GM12878 (cell line): Measurements from ENCODE around the gene FPGS. TPM values are rescaled to one million over a fixed set of nuclear protein-coding genes. Genes with fewer than 3 reads are reported as not detected.
A peak's percentile ranks its signal among the peaks of the same experiment; 100 is the strongest.

ENCODE experiments used
- ATAC-seq: fragments of 200-7000 bp; cut with Tn5 transposase; 3 replicates; pipeline ENCODE4 v1.9.1; 2020; ENCODE audit warnings: mild to moderate bottlenecking, moderate library complexity
- BruUV-seq: library from RNA; stranded (reverse); fragments of 400-500 nt; replicated peaks from 2 replicates; lab custom pipeline; 2021; lab: Mats Ljungman, UMichigan
- CTCF ChIA-PET: fragments of 300-600 bp; sonication (Branson Sonifier 250); formaldehyde crosslinking; extraction: SDS; loops from one replicate; lab custom pipeline; 2021; ENCODE audit warnings: inconsistent platforms; lab: Yijun Ruan, JAX
- POLR2A ChIA-PET: fragments of 350-600 bp; formaldehyde crosslinking; extraction: SDS; loops from one replicate; lab custom pipeline; 2021; ENCODE audit warnings: inconsistent platforms; lab: Charles Lee
- RAD21 ChIA-PET: fragments of 300-600 bp; sonication (Branson Sonifier 250); formaldehyde crosslinking; loops from one replicate; lab custom pipeline; 2023; ENCODE audit warnings: antibody characterized with exemption; ENCODE audit not compliant: unreplicated experiment; lab: Charles Lee
- SMC1A ChIA-PET: fragments of 300-600 bp; sonication (Branson Sonifier 250); formaldehyde crosslinking; loops from one replicate; lab custom pipeline; 2023; ENCODE audit not compliant: unreplicated experiment, uncharacterized antibody; lab: Charles Lee
- DNase-seq: peaks from one replicate; pipeline ENCODE4 v3.0.0-alpha.2; 2011; ENCODE audit warnings: low read depth, low spot score
- FAIRE-seq: peaks from 3 replicates; lab custom pipeline; 2011; peaks lifted over from hg19 to GRCh38; lab: Jason Lieb, UNC
- H2AFZ ChIP-seq: 2 replicates; pipeline ENCODE4 v1.6.0; 2011; ENCODE audit warnings: low read depth, low read length, control low read depth; ENCODE audit not compliant: control insufficient read depth
- H3K27ac ChIP-seq: 2 replicates; pipeline ENCODE4 v1.5.1; 2011; ENCODE audit warnings: control low read depth; ENCODE audit not compliant: control insufficient read depth, insufficient read depth
- H3K27me3 ChIP-seq, 2 experiments: replicated peaks in 1 of 2; 2 replicates each; pipeline versions ENCODE4 v1.6.0 to v1.6.1; 2011; ENCODE audit warnings: low read length in 1 of 2; ENCODE audit not compliant: control insufficient read depth in 2 of 2, insufficient read depth in 2 of 2
- H3K36me3 ChIP-seq, 2 experiments: 2 replicates each; pipeline ENCODE4 v1.5.1; 2011; ENCODE audit warnings: low read length in 1 of 2; ENCODE audit not compliant: control insufficient read depth in 2 of 2, insufficient read depth in 2 of 2
- H3K4me1 ChIP-seq: 2 replicates; pipeline ENCODE4 v1.6.1; 2011; ENCODE audit warnings: mild to moderate bottlenecking, low read length, moderate library complexity, mixed read lengths; ENCODE audit not compliant: control insufficient read depth, insufficient read depth
- H3K4me2 ChIP-seq: 2 replicates; pipeline ENCODE4 v1.6.0; 2011; ENCODE audit warnings: control low read depth; ENCODE audit not compliant: control insufficient read depth, insufficient read depth
- H3K4me3 ChIP-seq: fragments of 200-600 bp; sonication (generic); 2 replicates; pipeline ENCODE4 v1.5.1; 2016
- H3K79me2 ChIP-seq: 2 replicates; pipeline ENCODE4 v1.6.0; 2011; ENCODE audit warnings: low read length; ENCODE audit not compliant: control insufficient read depth, insufficient read depth
- H3K9ac ChIP-seq: 2 replicates; pipeline ENCODE4 v1.8.0; 2011; ENCODE audit warnings: low read length, control low read depth, mixed read lengths; ENCODE audit not compliant: control insufficient read depth, insufficient read depth
- H3K9me3 ChIP-seq: replicated peaks from 3 replicates; pipeline ENCODE4 v1.5.1; 2011; ENCODE audit warnings: mild to moderate bottlenecking, low read length; ENCODE audit not compliant: control insufficient read depth, insufficient read depth
- H4K20me1 ChIP-seq: 2 replicates; pipeline ENCODE4 v1.6.0; 2011; ENCODE audit not compliant: control insufficient read depth, insufficient read depth
- GABPA ChIP-seq: IDR thresholded peaks from 2 replicates; pipeline ENCODE4 v1.6.1; 2014; ENCODE audit warnings: antibody characterized with exemption, low read depth, mild to moderate bottlenecking, inconsistent platforms
- HDAC6 ChIP-seq: fragments of 200-600 bp; sonication (generic); IDR thresholded peaks from one replicate; pipeline ENCODE4 v1.8.0; 2017; ENCODE audit warnings: antibody characterized with exemption; ENCODE audit not compliant: unreplicated experiment
- HSF1 ChIP-seq: fragments of 150-350 bp; IDR thresholded peaks from 2 replicates; pipeline ENCODE4 v1.6.1; 2014; ENCODE audit warnings: mild to moderate bottlenecking, low read depth, low read length
- IKZF2 ChIP-seq, 2 experiments: fragments of 450-650 bp; IDR thresholded peaks; 2 replicates each; pipeline ENCODE4 v1.6.1; 2017; ENCODE audit warnings: mild to moderate bottlenecking in 2 of 2, moderate library complexity in 2 of 2
- MEF2B ChIP-seq: fragments of 450-650 bp; IDR thresholded peaks from 2 replicates; pipeline ENCODE4 v1.6.1; 2018; ENCODE audit warnings: mild to moderate bottlenecking, moderate library complexity; ENCODE audit not compliant: partially characterized antibody, poor library complexity, severe bottlenecking
- MTA2 ChIP-seq: fragments of 450-650 bp; IDR thresholded peaks from 2 replicates; pipeline ENCODE4 v1.6.1; 2016; ENCODE audit warnings: low read depth, mild to moderate bottlenecking, moderate library complexity
- MXI1 ChIP-seq: fragments of 150-350 bp; IDR thresholded peaks from 2 replicates; pipeline ENCODE4 v1.6.1; 2011; ENCODE audit warnings: low read depth, mild to moderate bottlenecking, inconsistent platforms, low read length, improper control_type of control experiment
- MYC ChIP-seq: IDR thresholded peaks from 2 replicates; pipeline ENCODE4 v1.6.1; 2011; ENCODE audit warnings: mild to moderate bottlenecking, low read length, moderate library complexity, inconsistent platforms; ENCODE audit not compliant: insufficient read depth, insufficient replicate concordance, insufficient read length, severe bottlenecking
- POLR2AphosphoS5 ChIP-seq: IDR thresholded peaks from 2 replicates; pipeline ENCODE4 v1.6.1; 2011; ENCODE audit warnings: mild to moderate bottlenecking, low read length, inconsistent platforms
- SIN3A ChIP-seq: IDR thresholded peaks from 2 replicates; pipeline ENCODE4 v1.6.1; 2012; ENCODE audit warnings: low read depth, low read length, improper control_type of control experiment
- WRNIP1 ChIP-seq: IDR thresholded peaks from 2 replicates; pipeline ENCODE4 v1.6.1; 2011; ENCODE audit warnings: low read depth, low read length, improper control_type of control experiment, borderline replicate concordance
- WGBS: methylation state at CpG from one replicate; pipeline ENCODE4 v1.1.6; 2016; ENCODE audit warnings: low lambda C conversion rate; ENCODE audit not compliant: insufficient replicate concordance, insufficient coverage; ENCODE audit errors: missing lambda C conversion rate; 5-methylcytosine and 5-hydroxymethylcytosine counted together
- in situ Hi-C: fragments of 300-500 bp; cut with MboI; formaldehyde crosslinking; loops from 9 replicates; pipeline ENCODE4 v1.14.3; 2018; ENCODE audit warnings: mixed read lengths
- intact Hi-C: fragments of 100-400 bp; cut with micrococcal nuclease; formaldehyde crosslinking; loops from one replicate; pipeline ENCODE4 v1.14.2; 2022; ENCODE audit not compliant: unreplicated experiment
- polyA plus RNA-seq, 11 experiments: library from polyadenylated mRNA; depleted of rRNA in 4 of 11; unstranded in 6 of 11; stranded (reverse) in 5 of 11; fragments of >200 nt; fragmentation: Nextera tagmentation in 4 of 11; fragmentation: Illumina TruSeq in 1 of 11; extraction: Ambion mirVana in 4 of 11; extraction: Trizol in 1 of 11; gene quantifications; 1 replicate in 1 of 11; 2 replicates in 10 of 11; pipeline versions ENCODE4 v1.2.1 to v1.2.3, GENCODE V29; 2011 to 2016; ENCODE audit warnings: inconsistent platforms in 2 of 11, missing spikeins in 2 of 11, low read depth in 1 of 11
- total RNA-seq, 4 experiments: library from RNA; depleted of rRNA in 3 of 4; stranded (reverse); fragments of >200 nt in 3 of 4; fragmentation: Illumina TruSeq in 1 of 4; extraction: Trizol in 1 of 4; gene quantifications; 2 replicates each; pipeline versions ENCODE4 v1.2.1 to v1.2.3, GENCODE V29; 2013 to 2021

FPGS gene
- total and polyA plus RNA-seq, 10 of the 15 experiments (the other 5 are each of a cell fraction or from before 2014, with no cell fraction given), result 1.2 to 127 (median 80.4) TPM

GRCh38 chr9:127837346-127837745, 34.7 kb downstream of the FPGS start:
- no peaks in the 10 kb centered on the region for H3K36me3 ChIP-seq
- DNase-seq (no peak), ATAC-seq (peak; percentile 25; the same call in 1 of the 3 replicates), FAIRE-seq (no peak)
- H3K79me2 ChIP-seq, result no peaks in the 10 kb centered on the region
- no TSS peak for BruUV-seq
- H4K20me1 ChIP-seq, result no peaks in the 10 kb centered on the region
- H3K9me3 ChIP-seq, result no peaks in the 10 kb centered on the region
- no peaks in the 10 kb centered on the region; the same call in 1 of the 2 replicates for H3K4me1 ChIP-seq
- CTCF ChIA-PET, result no interaction called here
- intact Hi-C loops, result no loop called here
- H3K4me3 ChIP-seq, result no peak overlapping the region
- H3K27me3 ChIP-seq, result no peaks in the 10 kb centered on the region; a peak in 1 of 4 replicates
- H3K9ac ChIP-seq, result no peak overlapping the region
- SMC1A ChIA-PET, result no interaction called here
- in situ Hi-C loops, result no loop called here
- H3K4me2 ChIP-seq, result no peak overlapping the region
- no peak overlapping the region for H3K27ac ChIP-seq
- TF ChIP-seq MTA2 (no peak), MEF2B (no peak), WRNIP1 (no peak)
- TF ChIP-seq, all 136 proteins: peak for 0
- ChIA-PET RAD21 (interaction anchor here (1.8 kb wide), 1 partner anchor 33 kb away, joined by 5 read pairs; no protein-coding TSS in a partner anchor), POLR2A (interaction anchor here (0.6 kb wide), 1 partner anchor 157 kb away, joined by 3 read pairs; no protein-coding TSS in a partner anchor)
- no peak overlapping the region for H2AFZ ChIP-seq
- 40% methylated on average over 4 of the region's 4 CpGs for whole genome bisulfite sequencing

DNA sequence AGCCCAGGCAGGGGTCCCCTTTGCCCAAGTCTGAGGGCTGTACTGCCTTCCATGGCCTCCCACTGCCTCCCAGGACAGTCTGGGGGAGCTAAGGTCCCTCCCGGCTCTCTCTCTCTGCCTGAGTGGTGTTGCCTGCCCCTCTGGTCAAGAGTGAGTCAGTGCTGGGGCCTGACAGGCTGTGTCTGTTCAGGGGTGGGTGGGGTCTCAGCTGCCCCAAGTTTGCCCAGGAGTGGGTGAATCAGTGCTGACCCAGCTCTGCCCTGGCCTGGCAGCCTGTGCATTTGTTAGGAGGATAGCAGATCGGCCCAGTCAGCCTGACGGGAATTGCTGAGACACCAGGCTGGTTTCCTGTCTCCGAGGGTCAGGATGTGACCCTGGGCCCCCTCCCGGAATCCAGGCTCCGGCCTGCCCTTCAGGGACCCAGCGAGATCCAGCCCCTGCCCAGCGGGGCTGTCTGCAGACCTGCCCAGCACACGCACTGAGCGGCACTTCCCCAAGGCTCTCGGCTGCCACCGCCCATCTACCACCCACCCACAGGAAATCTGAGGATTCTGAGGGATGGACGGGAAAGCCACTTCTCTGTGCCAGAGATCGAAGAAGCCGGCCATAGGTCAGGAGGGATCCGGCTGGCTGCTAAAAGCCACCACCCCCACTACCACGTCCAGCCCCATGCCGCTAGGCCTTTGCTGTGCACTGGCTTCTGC, 35.8 kb downstream of the FPGS start:
- in situ Hi-C loops (no loop called here), intact Hi-C loops (no loop called here)
- Histone ChIP-seq H3K9ac (no peak overlapping the region), H2AFZ (no peak overlapping the region), H3K4me2 (no peak overlapping the region), H3K9me3 (no peaks in the 10 kb centered on the region), H3K4me3 (no peak overlapping the region), H3K36me3 (no peaks in the 10 kb centered on the region), H3K4me1 (no peaks in the 10 kb centered on the region; the same call in 1 of the 2 replicates), H3K27ac (no peak overlapping the region), H3K79me2 (no peaks in the 10 kb centered on the region), H4K20me1 (no peaks in the 10 kb centered on the region), H3K27me3 (no peaks in the 10 kb centered on the region; a peak in 1 of 4 replicates)
- ChIA-PET POLR2A (no interaction called here), SMC1A (interaction anchor here (0.8 kb wide), 1 partner anchor 246 kb away, joined by 3 read pairs; no protein-coding TSS in a partner anchor), CTCF (interaction anchor here (1.1 kb wide), 1 partner anchor 31 kb away, joined by 4 read pairs; no protein-coding TSS in a partner anchor), RAD21 (interaction anchor here (0.6 to 1.8 kb wide), 2 partner anchors 31 to 246 kb away, joined by 4 to 5 read pairs; no protein-coding TSS in a partner anchor)
- BruUV-seq, result no TSS peak
- DNase-seq (no peak), ATAC-seq (no peak), FAIRE-seq (no peak)
- WGBS, result 41% methylated on average over 18 of the region's 18 CpGs
- TF ChIP-seq IKZF2 (IDR thresholded peaks at IDR 0.05), result no peak
- no peak for TF ChIP-seq HSF1
- TF ChIP-seq MXI1, result no peak
- no peak for TF ChIP-seq POLR2AphosphoS5
- TF ChIP-seq MYC, result no peak
- TF ChIP-seq HDAC6, result no peak
- TF ChIP-seq SIN3A, result no peak
- no peak for TF ChIP-seq GABPA
